ELF-1 (cell line): ENCODE measurements around the gene PSMF1.
"Not testable (repeated sequence)": the region's sequence is repeated elsewhere in the genome, so short reads cannot be mapped to it uniquely, and the experiment has no call there.

Source experiments
- DNase-seq: peaks from one replicate; pipeline ENCODE4 v3.0.0-alpha.2; 2016; ENCODE audit warnings: low read depth, low spot score

Gene PSMF1

DNA sequence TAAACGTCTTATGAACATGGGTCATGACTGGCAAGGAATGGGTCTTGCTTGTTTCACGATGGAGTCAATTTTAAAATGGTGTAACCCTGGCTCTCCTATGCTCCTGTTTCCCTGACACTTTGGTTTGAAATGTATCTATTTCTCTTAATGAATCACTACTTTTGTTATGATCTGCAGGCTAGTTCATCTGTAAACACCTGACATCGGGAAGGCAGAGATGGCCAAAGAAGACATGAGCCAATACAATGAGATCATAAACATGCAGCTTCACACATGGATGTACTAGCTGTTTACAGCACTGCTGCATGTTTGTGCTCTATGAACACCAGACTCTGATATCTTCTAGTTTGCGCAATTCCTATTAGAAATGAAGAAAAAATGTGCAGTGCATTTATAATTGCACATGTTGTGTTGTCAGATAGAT, 96.4 kb downstream of the PSMF1 start:
- no peak for DNase-seq

GRCh38 chr20:1215386-1216170, 97.2 kb downstream of the PSMF1 start:
- DNase-seq: no peak

DNA sequence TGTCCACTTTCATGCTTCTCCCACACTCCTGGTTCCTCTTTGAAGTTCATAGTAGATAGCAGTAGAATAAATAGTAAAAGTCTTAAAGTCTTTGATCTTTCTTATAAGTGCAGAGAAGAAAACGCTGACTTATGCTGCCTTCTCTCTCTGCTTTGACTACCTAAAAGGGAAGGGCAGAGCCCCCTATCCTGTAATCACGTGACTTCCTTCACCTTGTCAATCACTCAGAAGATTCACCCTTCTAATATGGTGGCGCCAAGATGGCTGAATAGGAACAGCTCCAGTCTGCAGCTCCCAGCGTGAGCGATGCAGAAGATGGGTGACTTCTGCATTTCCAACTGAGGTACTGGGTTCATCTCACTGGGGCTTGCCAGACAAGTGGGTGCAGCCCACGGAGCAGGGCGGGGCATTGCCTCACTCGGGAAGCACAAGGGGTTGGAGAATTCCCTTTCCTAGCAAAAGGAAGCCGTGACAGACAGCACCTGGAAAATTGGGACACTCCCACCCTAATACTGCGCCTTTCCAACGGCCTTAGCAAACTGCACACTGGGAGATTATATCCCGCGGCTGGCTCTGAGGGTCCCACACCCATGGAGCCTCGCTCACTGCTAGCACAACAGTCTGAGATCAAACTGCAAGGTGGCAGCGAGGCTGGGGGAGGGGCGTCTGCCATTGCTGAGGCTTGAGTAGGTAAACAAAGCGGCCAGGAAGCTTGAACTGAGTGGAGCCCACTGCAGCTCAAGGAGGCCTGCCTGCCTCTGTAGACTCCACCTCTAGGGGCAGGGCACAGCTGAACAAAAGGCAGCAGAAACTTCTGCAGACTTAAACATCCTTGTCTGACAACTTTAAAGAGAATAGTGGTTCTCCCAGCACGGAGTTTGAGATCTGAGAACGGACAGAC, 98.4 kb downstream of the PSMF1 start:
- not testable (repeated sequence) for DNase-seq
